Suprapubic skin (tissue), 4 donors: ENCODE measurements around the gene CDH4. TPM values are rescaled to one million over a fixed set of nuclear protein-coding genes. Genes with fewer than 3 reads are reported as not detected.
"Not testable (repeated sequence)": the region's sequence is repeated elsewhere in the genome, so short reads cannot be mapped to it uniquely, and the experiment has no call there.

Experiments
- DNase-seq, 2 donors: peaks; one replicate each; pipeline ENCODE4 v3.0.0-alpha.2; 2019; ENCODE audit warnings: low spot score in 2 of 2
- H3K27ac ChIP-seq: fragments of 200-600 bp; sonication (generic); one replicate; pipeline ENCODE4 v1.5.1; 2019
- H3K27me3 ChIP-seq: fragments of 200-600 bp; sonication (generic); one replicate; pipeline ENCODE4 v1.5.1; 2019
- H3K36me3 ChIP-seq: fragments of 200-600 bp; sonication (generic); one replicate; pipeline ENCODE4 v1.5.1; 2019
- H3K4me1 ChIP-seq: fragments of 200-600 bp; sonication (generic); one replicate; pipeline ENCODE4 v1.5.1; 2019
- H3K4me3 ChIP-seq: fragments of 200-600 bp; sonication (generic); one replicate; pipeline ENCODE4 v1.5.1; 2019; ENCODE audit warnings: mild to moderate bottlenecking
- H3K9me3 ChIP-seq: fragments of 200-600 bp; sonication (generic); one replicate; pipeline ENCODE4 v1.5.1; 2019
- CTCF ChIP-seq, 2 donors: fragments of 200-600 bp in 1 of 2; fragments of 450-650 bp in 1 of 2; sonication (generic) in 1 of 2; IDR thresholded peaks; one replicate each; pipeline ENCODE4 v1.5.1; 2016 to 2019; ENCODE audit warnings: antibody characterized with exemption in 2 of 2, mild to moderate bottlenecking in 1 of 2, moderate library complexity in 1 of 2
- EP300 ChIP-seq: sonication (generic); formaldehyde crosslinking; IDR thresholded peaks from one replicate; pipeline ENCODE4 v1.6.1; 2017; ENCODE audit warnings: antibody characterized with exemption
- POLR2A ChIP-seq, 2 donors: fragments of 450-650 bp; IDR thresholded peaks; one replicate each; pipeline ENCODE4 v1.6.1; 2017; ENCODE audit warnings: antibody characterized with exemption in 2 of 2, mild to moderate bottlenecking in 2 of 2, moderate library complexity in 2 of 2
- POLR2AphosphoS5 ChIP-seq, 3 donors: sonication (generic); formaldehyde crosslinking; IDR thresholded peaks; one replicate each; pipeline ENCODE4 v1.6.1; 2017; ENCODE audit warnings: antibody characterized with exemption in 3 of 3
- WGBS: methylation state at CpG from one replicate; pipeline ENCODE4 v1.1.5; 2018; 5-methylcytosine and 5-hydroxymethylcytosine counted together
- total RNA-seq, 4 donors: library from RNA; depleted of rRNA; stranded (reverse); fragments of >200 nt; gene quantifications; one replicate each; pipeline ENCODE4 v1.1.0, GENCODE V29; 2016

CDH4 gene
- total RNA-seq, 4 donors from 2014 or later: 0.91 to 5.9 (median 2.6) TPM

GRCh38 chr20:61968036-61968810, 716.2 kb downstream of the CDH4 start:
- peaks cover 10% of the 10 kb centered on the region for H3K4me1 ChIP-seq
- no peaks in the 10 kb centered on the region for H3K9me3 ChIP-seq
- no peak for DNase-seq
- peaks cover 13% of the 10 kb centered on the region for H3K36me3 ChIP-seq
- 69% methylated on average over 22 of the region's 22 CpGs for WGBS
- H3K4me3 ChIP-seq: no peak overlapping the region
- TF ChIP-seq CTCF (IDR thresholded peaks at IDR 0.05) (no peak), EP300 (no peak), POLR2A (IDR thresholded peaks at IDR 0.05) (no peak), POLR2AphosphoS5 (IDR thresholded peaks at IDR 0.05) (no peak)
- H3K27ac ChIP-seq: no peak overlapping the region
- peaks cover 30% of the 10 kb centered on the region for H3K27me3 ChIP-seq

GRCh38 chr20:61968932-61969331, 716.9 kb downstream of the CDH4 start:
- no peak overlapping the region for H3K4me3 ChIP-seq
- H3K36me3 ChIP-seq: peaks cover 20% of the 10 kb centered on the region
- 100% methylated on average over 2 of the region's 11 CpGs for WGBS
- DNase-seq: no peak
- H3K9me3 ChIP-seq: no peaks in the 10 kb centered on the region
- H3K27ac ChIP-seq: no peak overlapping the region
- peaks cover 10% of the 10 kb centered on the region for H3K4me1 ChIP-seq
- H3K27me3 ChIP-seq: peaks cover 30% of the 10 kb centered on the region
- TF ChIP-seq CTCF (IDR thresholded peaks at IDR 0.05) (no peak), POLR2AphosphoS5 (IDR thresholded peaks at IDR 0.05) (no peak), EP300 (no peak)

- H3K27me3 ChIP-seq: peaks cover 25% of the 10 kb centered on the region
- H3K4me1 ChIP-seq: peaks cover 10% of the 10 kb centered on the region
- H3K4me3 ChIP-seq: no peak overlapping the region
- 85% methylated on average over 7 of the region's 27 CpGs for WGBS
- TF ChIP-seq POLR2A (IDR thresholded peaks at IDR 0.05) (no peak), POLR2AphosphoS5 (IDR thresholded peaks at IDR 0.05) (no peak), EP300 (no peak), CTCF (IDR thresholded peaks at IDR 0.05) (no peak)
- DNase-seq: no peak
- no peak overlapping the region for H3K27ac ChIP-seq
- H3K36me3 ChIP-seq: peaks cover 26% of the 10 kb centered on the region
- H3K9me3 ChIP-seq: no peaks in the 10 kb centered on the region
These were observed 717.7 kb downstream of the CDH4 start for GRCh38 chr20:61969806-61970205.

GRCh38 chr20:61970357-61970756, 718.3 kb downstream of the CDH4 start:
- Histone ChIP-seq H3K4me3 (no peak overlapping the region), H3K27me3 (peaks cover 19% of the 10 kb centered on the region), H3K9me3 (no peaks in the 10 kb centered on the region), H3K36me3 (peaks cover 28% of the 10 kb centered on the region), H3K4me1 (peaks cover 6% of the 10 kb centered on the region), H3K27ac (no peak overlapping the region)
- DNase-seq: no peak
- 78% methylated on average over 9 of the region's 14 CpGs for WGBS
- no peak for TF ChIP-seq POLR2AphosphoS5 (IDR thresholded peaks at IDR 0.05)
- TF ChIP-seq EP300: no peak
- no peak for TF ChIP-seq CTCF (IDR thresholded peaks at IDR 0.05)
- no peak for TF ChIP-seq POLR2A (IDR thresholded peaks at IDR 0.05)

- not testable (repeated sequence) for H3K27me3 ChIP-seq, H3K27ac ChIP-seq, H3K4me1 ChIP-seq, H3K9me3 ChIP-seq, DNase-seq, H3K4me3 ChIP-seq
- peaks cover 40% of the 10 kb centered on the region for H3K36me3 ChIP-seq
- WGBS: 98% methylated on average over 12 of the region's 13 CpGs
These were observed 719.5 kb downstream of the CDH4 start for GRCh38 chr20:61971595-61971994.
